Measurements from ENCODE around the gene ATP5F1D.
A peak's percentile ranks its signal among the peaks of the same experiment; 100 is the strongest.

The ATP5F1D gene

GRCh38 chr19:1252221-1252820, 10.8 kb downstream of the ATP5F1D start:
- DNase-seq = peak; percentile 64 to 96 (median 85)
- intact Hi-C loops (cut with DNase I) = no loop called here

- intact Hi-C loops (cut with DNase I) = no loop called here
- DNase-seq = peak; percentile 82 to 98 (median 92)
Observed at GRCh38 chr19:1252821-1253513, 11.4 kb downstream of the ATP5F1D start.

GRCh38 chr19:1253514-1254080, 12.0 kb downstream of the ATP5F1D start:
- intact Hi-C loops (cut with DNase I) = no loop called here
- DNase-seq = no peak

GRCh38 chr19:1254081-1254527, 12.6 kb downstream of the ATP5F1D start:
- intact Hi-C loops (cut with DNase I) = no loop called here
- DNase-seq = peak in 29 of 42 donors; percentile 53 to 86 (median 75)

- peak in 1 of 42 donors; percentile 31 for DNase-seq
- intact Hi-C loops (cut with DNase I) = no loop called here
Observed at GRCh38 chr19:1254530-1255185, 13.1 kb downstream of the ATP5F1D start.

- intact Hi-C loops (cut with DNase I) = no loop called here
- peak; percentile 74 to 96 (median 89) for DNase-seq
Observed at GRCh38 chr19:1255186-1256161, 13.9 kb downstream of the ATP5F1D start.

- intact Hi-C loops (cut with DNase I) = no loop called here
- DNase-seq = no peak
Observed at GRCh38 chr19:1256646-1257474, 15.3 kb downstream of the ATP5F1D start.

- DNase-seq = no peak
- intact Hi-C loops (cut with DNase I) = no loop called here
Observed at GRCh38 chr19:1257475-1258162, 16.1 kb downstream of the ATP5F1D start.

- no peak for DNase-seq
- intact Hi-C loops (cut with DNase I) = no loop called here
Observed at GRCh38 chr19:1258163-1258492, 16.6 kb downstream of the ATP5F1D start.

GRCh38 chr19:1258707-1259205, 17.2 kb downstream of the ATP5F1D start:
- DNase-seq = no peak
- intact Hi-C loops (cut with DNase I) = no loop called here

GRCh38 chr19:1259206-1259875, 17.8 kb downstream of the ATP5F1D start:
- intact Hi-C loops (cut with DNase I) = no loop called here
- peak in 7 of 42 donors; percentile 26 to 68 (median 46) for DNase-seq

- intact Hi-C loops (cut with DNase I) = no loop called here
- no peak for DNase-seq
Observed at GRCh38 chr19:1259876-1260748, 18.6 kb downstream of the ATP5F1D start.

- intact Hi-C loops (cut with DNase I) = no loop called here
- peak; percentile 91 to 99 (median 97) for DNase-seq
Observed at GRCh38 chr19:1260749-1261537, 19.4 kb downstream of the ATP5F1D start.

- intact Hi-C loops (cut with DNase I) = no loop called here
- DNase-seq = peak in 1 of 42 donors; percentile 37
Observed at GRCh38 chr19:1261538-1261797, 19.9 kb downstream of the ATP5F1D start.
